ENCODE results near the gene HHLA2. TPM values are rescaled to one million over a fixed set of nuclear protein-coding genes. Genes with fewer than 3 reads are reported as not detected.

Gene HHLA2
- total RNA-seq, 2 experiments from 2014 or later, result 0.36 TPM

- H3K9me3 ChIP-seq (ENCODE audit: control insufficient read depth in 1 of 2, insufficient read depth in 1 of 2, low read length in 2 of 2), result no peaks in the 10 kb centered on the region
- intact Hi-C loops (cut with DNase I, micrococcal nuclease), result no loop called here
- Mint-ChIP-seq H3K27ac (no peak overlapping the region), H3K27me3 (no peaks in the 10 kb centered on the region), H3K9me3 (no peaks in the 10 kb centered on the region), H3K4me3 (no peak overlapping the region), H3K4me1 (ENCODE audit: low read depth) (no peaks in the 10 kb centered on the region), H3K36me3 (ENCODE audit: low read depth) (no peaks in the 10 kb centered on the region)
- no peaks in the 10 kb centered on the region for H3K36me3 ChIP-seq (ENCODE audit: insufficient read depth, low read length)
- CTCF ChIA-PET, result no interaction called here
- ATAC-seq (ENCODE audit: poor library complexity) (no peak), DNase-seq (no peak)
- no peak for TF ChIP-seq CTCF (IDR thresholded peaks at IDR 0.05)
- POLR2A ChIA-PET, result no interaction called here
- no peak overlapping the region for H3K27ac ChIP-seq (ENCODE audit: low read depth in 1 of 2, low read length in 2 of 2)
- no peaks in the 10 kb centered on the region for H3K27me3 ChIP-seq (ENCODE audit: control insufficient read depth in 1 of 2, insufficient read depth in 2 of 2, low read length in 2 of 2)
- H3K4me1 ChIP-seq (ENCODE audit: insufficient read depth, low read length), result no peaks in the 10 kb centered on the region
- no peak overlapping the region for H3K4me3 ChIP-seq (ENCODE audit: low read length)
Measured at GRCh38 chr3:108333961-108334360, 37.6 kb downstream of the HHLA2 start.

GRCh38 chr3:108334701-108335100 is 38.4 kb downstream of the HHLA2 start:
- H3K27ac Mint-ChIP-seq, result no peak overlapping the region
- no peaks in the 10 kb centered on the region for H3K27me3 Mint-ChIP-seq
- ATAC-seq (ENCODE audit: poor library complexity) (no peak), DNase-seq (no peak)
- intact Hi-C loops (cut with DNase I, micrococcal nuclease), result no loop called here
- H3K9me3 ChIP-seq (ENCODE audit: control insufficient read depth in 1 of 2, insufficient read depth in 1 of 2, low read length in 2 of 2), result no peaks in the 10 kb centered on the region
- no peaks in the 10 kb centered on the region for H3K36me3 ChIP-seq (ENCODE audit: insufficient read depth, low read length)
- no peak for TF ChIP-seq CTCF (IDR thresholded peaks at IDR 0.05)
- no peak overlapping the region for H3K27ac ChIP-seq (ENCODE audit: low read depth in 1 of 2, low read length in 2 of 2)
- POLR2A ChIA-PET, result no interaction called here
- H3K9me3 Mint-ChIP-seq, result no peaks in the 10 kb centered on the region
- H3K4me1 ChIP-seq (ENCODE audit: insufficient read depth, low read length), result no peaks in the 10 kb centered on the region
- CTCF ChIA-PET, result no interaction called here
- H3K4me1 Mint-ChIP-seq (ENCODE audit: low read depth), result no peaks in the 10 kb centered on the region
- H3K4me3 Mint-ChIP-seq, result no peak overlapping the region
- no peaks in the 10 kb centered on the region for H3K27me3 ChIP-seq (ENCODE audit: control insufficient read depth in 1 of 2, insufficient read depth in 2 of 2, low read length in 2 of 2)
- no peaks in the 10 kb centered on the region for H3K36me3 Mint-ChIP-seq (ENCODE audit: low read depth)
- no peak overlapping the region for H3K4me3 ChIP-seq (ENCODE audit: low read length)

- DNase-seq (no peak), ATAC-seq (ENCODE audit: poor library complexity) (no peak)
- no peaks in the 10 kb centered on the region for H3K4me1 Mint-ChIP-seq (ENCODE audit: low read depth)
- H3K4me3 ChIP-seq (ENCODE audit: low read length), result no peak overlapping the region
- no peaks in the 10 kb centered on the region for H3K27me3 ChIP-seq (ENCODE audit: control insufficient read depth in 1 of 2, insufficient read depth in 2 of 2, low read length in 2 of 2)
- no peak for TF ChIP-seq CTCF (IDR thresholded peaks at IDR 0.05)
- no peaks in the 10 kb centered on the region for H3K36me3 Mint-ChIP-seq (ENCODE audit: low read depth)
- ChIA-PET POLR2A (no interaction called here), CTCF (no interaction called here)
- H3K4me3 Mint-ChIP-seq, result no peak overlapping the region
- H3K27me3 Mint-ChIP-seq, result no peaks in the 10 kb centered on the region
- no peaks in the 10 kb centered on the region for H3K9me3 Mint-ChIP-seq
- H3K4me1 ChIP-seq (ENCODE audit: insufficient read depth, low read length), result no peaks in the 10 kb centered on the region
- H3K27ac ChIP-seq (ENCODE audit: low read depth in 1 of 2, low read length in 2 of 2), result no peak overlapping the region
- H3K9me3 ChIP-seq (ENCODE audit: control insufficient read depth in 1 of 2, insufficient read depth in 1 of 2, low read length in 2 of 2), result no peaks in the 10 kb centered on the region
- no peak overlapping the region for H3K27ac Mint-ChIP-seq
- intact Hi-C loops (cut with DNase I, micrococcal nuclease), result no loop called here
- no peaks in the 10 kb centered on the region for H3K36me3 ChIP-seq (ENCODE audit: insufficient read depth, low read length)
Measured at GRCh38 chr3:108338901-108339545, 42.7 kb downstream of the HHLA2 start.

Data from CD4-positive, alpha-beta T cell (primary cell).